Measurements from ENCODE around the gene RPRD2. TPM values are rescaled to one million over a fixed set of nuclear protein-coding genes. Genes with fewer than 3 reads are reported as not detected.

The RPRD2 gene
- total and polyA plus RNA-seq, 9 of the 15 experiments (the other 6 are each of a cell fraction or from before 2014, with no cell fraction given) = 1.5 to 21.6 (median 7.7) TPM

DNA sequence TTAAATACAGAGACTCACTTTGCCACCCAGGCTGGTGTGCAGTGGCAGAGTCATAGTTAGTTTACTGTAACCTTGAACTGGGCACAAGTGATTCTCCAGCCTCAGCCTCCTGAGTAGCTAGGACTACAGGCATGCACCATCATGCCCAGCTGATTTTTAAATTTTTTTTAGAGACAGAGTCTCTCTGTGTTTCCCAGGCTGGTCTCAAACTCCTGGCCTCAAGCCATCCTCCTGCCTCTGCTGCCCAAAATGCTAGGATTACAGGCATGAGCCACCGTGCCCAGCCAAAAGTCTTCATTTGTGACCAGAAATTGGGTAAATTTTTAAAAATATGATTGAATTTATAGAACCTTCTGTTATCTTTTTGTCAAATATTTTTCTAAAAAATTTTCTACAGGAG is 105.3 kb downstream of the RPRD2 start (continued):
- TF ChIP-seq, protein P1, sequence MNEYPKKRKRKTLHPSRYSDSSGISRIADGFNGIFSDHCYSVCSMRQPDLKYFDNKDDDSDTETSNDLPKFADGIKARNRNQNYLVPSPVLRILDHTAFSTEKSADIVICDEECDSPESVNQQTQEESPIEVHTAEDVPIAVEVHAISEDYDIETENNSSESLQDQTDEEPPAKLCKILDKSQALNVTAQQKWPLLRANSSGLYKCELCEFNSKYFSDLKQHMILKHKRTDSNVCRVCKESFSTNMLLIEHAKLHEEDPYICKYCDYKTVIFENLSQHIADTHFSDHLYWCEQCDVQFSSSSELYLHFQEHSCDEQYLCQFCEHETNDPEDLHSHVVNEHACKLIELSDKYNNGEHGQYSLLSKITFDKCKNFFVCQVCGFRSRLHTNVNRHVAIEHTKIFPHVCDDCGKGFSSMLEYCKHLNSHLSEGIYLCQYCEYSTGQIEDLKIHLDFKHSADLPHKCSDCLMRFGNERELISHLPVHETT (CRISPR knock-in tag; conservative IDR thresholded peaks at IDR 0.05 in 1 of 2, IDR thresholded peaks at IDR 0.05 in 1 of 2) = no peak
- TF ChIP-seq GATAD2B (IDR thresholded peaks at IDR 0.05; ENCODE audit: borderline replicate concordance) (no peak), POU5F1 (IDR thresholded peaks at IDR 0.05; ENCODE audit: borderline replicate concordance, low read depth, low read length, partially characterized antibody) (no peak), RBM22 (IDR thresholded peaks at IDR 0.05; ENCODE audit: low read depth, low read length, poor library complexity, severe bottlenecking) (no peak), TFAM (CRISPR knock-in tag; conservative IDR thresholded peaks at IDR 0.05) (no peak), HNRNPH1 (optimal IDR thresholded peaks at IDR 0.05; ENCODE audit: low read depth, low read length) (no peak), ZBTB11 (CRISPR knock-in tag; IDR thresholded peaks at IDR 0.05) (no peak)
- TF ChIP-seq, protein P2, sequence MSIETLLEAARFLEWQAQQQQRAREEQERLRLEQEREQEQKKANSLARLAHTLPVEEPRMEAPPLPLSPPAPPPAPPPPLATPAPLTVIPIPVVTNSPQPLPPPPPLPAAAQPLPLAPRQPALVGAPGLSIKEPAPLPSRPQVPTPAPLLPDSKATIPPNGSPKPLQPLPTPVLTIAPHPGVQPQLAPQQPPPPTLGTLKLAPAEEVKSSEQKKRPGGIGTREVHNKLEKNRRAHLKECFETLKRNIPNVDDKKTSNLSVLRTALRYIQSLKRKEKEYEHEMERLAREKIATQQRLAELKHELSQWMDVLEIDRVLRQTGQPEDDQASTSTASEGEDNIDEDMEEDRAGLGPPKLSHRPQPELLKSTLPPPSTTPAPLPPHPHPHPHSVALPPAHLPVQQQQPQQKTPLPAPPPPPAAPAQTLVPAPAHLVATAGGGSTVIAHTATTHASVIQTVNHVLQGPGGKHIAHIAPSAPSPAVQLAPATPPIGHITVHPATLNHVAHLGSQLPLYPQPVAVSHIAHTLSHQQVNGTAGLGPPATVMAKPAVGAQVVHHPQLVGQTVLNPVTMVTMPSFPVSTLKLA (conservative IDR thresholded peaks at IDR 0.05) = no peak
